Astrocyte (in vitro differentiated cells and primary cell): ENCODE results near the gene SMTNL2. TPM values are rescaled to one million over a fixed set of nuclear protein-coding genes. Genes with fewer than 3 reads are reported as not detected.
"Not testable (repeated sequence)": the region's sequence is repeated elsewhere in the genome, so short reads cannot be mapped to it uniquely, and the experiment has no call there.

Experiments used
- DNase-seq: peaks from one replicate; pipeline ENCODE4 v3.0.0-alpha.2; 2010; ENCODE audit warnings: low read depth
- FAIRE-seq: peaks from 2 replicates; lab custom pipeline; 2011; peaks lifted over from hg19 to GRCh38; lab: Jason Lieb, UNC
- H2AFZ ChIP-seq: 2 replicates; pipeline ENCODE4 v1.6.0; 2012; ENCODE audit warnings: low read depth, low read length, inconsistent platforms
- H3K27ac ChIP-seq: 2 replicates; pipeline ENCODE4 v1.5.1; 2011; ENCODE audit warnings: low read depth, low read length, inconsistent platforms
- H3K27me3 ChIP-seq: 2 replicates; pipeline ENCODE4 v1.6.0; 2011; ENCODE audit warnings: low read length, inconsistent platforms; ENCODE audit not compliant: insufficient read depth
- H3K36me3 ChIP-seq: 2 replicates; pipeline ENCODE4 v1.5.1; 2011; ENCODE audit warnings: low read length, inconsistent platforms; ENCODE audit not compliant: insufficient read depth
- H3K4me1 ChIP-seq: 2 replicates; pipeline ENCODE4 v1.5.1; 2011; ENCODE audit warnings: low read length, inconsistent platforms; ENCODE audit not compliant: insufficient read depth
- H3K4me2 ChIP-seq: 2 replicates; pipeline ENCODE4 v1.6.0; 2012; ENCODE audit warnings: low read length, inconsistent platforms
- H3K4me3 ChIP-seq: 2 replicates; pipeline ENCODE4 v1.5.1; 2011; ENCODE audit warnings: low read depth, mild to moderate bottlenecking, low read length, inconsistent platforms; ENCODE audit not compliant: insufficient read depth
- H3K79me2 ChIP-seq: 2 replicates; pipeline ENCODE4 v1.6.0; 2012; ENCODE audit warnings: mild to moderate bottlenecking, low read length, inconsistent platforms; ENCODE audit not compliant: insufficient read depth
- H3K9ac ChIP-seq: 2 replicates; pipeline ENCODE4 v1.6.0; 2012; ENCODE audit warnings: mild to moderate bottlenecking, low read length, inconsistent platforms
- H3K9me3 ChIP-seq: 2 replicates; pipeline ENCODE4 v1.5.1; 2012; ENCODE audit warnings: low read depth, mild to moderate bottlenecking, low read length, inconsistent platforms; ENCODE audit not compliant: insufficient read depth
- H4K20me1 ChIP-seq: 2 replicates; pipeline ENCODE4 v1.6.0; 2012; ENCODE audit warnings: low read length, inconsistent platforms; ENCODE audit not compliant: insufficient read depth
- H3K27ac Mint-ChIP-seq: one replicate; pipeline ENCODE4 v1.8.0; 2021; ENCODE audit warnings: mild to moderate bottlenecking, mixed read lengths; ENCODE audit not compliant: unreplicated experiment
- H3K27me3 Mint-ChIP-seq: one replicate; pipeline ENCODE4 v1.8.0; 2021; ENCODE audit warnings: low read depth, mixed read lengths; ENCODE audit not compliant: unreplicated experiment
- H3K36me3 Mint-ChIP-seq: one replicate; pipeline ENCODE4 v1.8.0; 2021; ENCODE audit warnings: low read depth, mixed read lengths; ENCODE audit not compliant: unreplicated experiment
- H3K4me1 Mint-ChIP-seq: one replicate; pipeline ENCODE4 v1.8.0; 2021; ENCODE audit warnings: low read depth, mixed read lengths; ENCODE audit not compliant: unreplicated experiment
- H3K4me3 Mint-ChIP-seq: one replicate; pipeline ENCODE4 v1.8.0; 2021; ENCODE audit warnings: mild to moderate bottlenecking, moderate library complexity, mixed read lengths; ENCODE audit not compliant: unreplicated experiment
- H3K9me3 Mint-ChIP-seq: one replicate; pipeline ENCODE4 v1.8.0; 2021; ENCODE audit warnings: mild to moderate bottlenecking, mixed read lengths; ENCODE audit not compliant: unreplicated experiment
- EZH2 ChIP-seq: IDR thresholded peaks from 2 replicates; pipeline ENCODE4 v1.6.1; 2012; ENCODE audit warnings: mild to moderate bottlenecking, low read length, inconsistent platforms; ENCODE audit not compliant: insufficient read depth
- total RNA-seq: library from RNA; stranded (reverse); gene quantifications from 2 replicates; pipeline ENCODE4 v1.2.1, GENCODE V29; 2021
- TF ChIP-seq, protein P1 (sequence below): IDR thresholded peaks from 2 replicates; pipeline ENCODE4 v1.5.1; 2011; ENCODE audit warnings: low read depth, mild to moderate bottlenecking, inconsistent platforms, low read length, moderate library complexity; ENCODE audit not compliant: insufficient read depth

Gene SMTNL2
- total RNA-seq, 1 donor from 2014 or later, result 0.18 TPM

DNA sequence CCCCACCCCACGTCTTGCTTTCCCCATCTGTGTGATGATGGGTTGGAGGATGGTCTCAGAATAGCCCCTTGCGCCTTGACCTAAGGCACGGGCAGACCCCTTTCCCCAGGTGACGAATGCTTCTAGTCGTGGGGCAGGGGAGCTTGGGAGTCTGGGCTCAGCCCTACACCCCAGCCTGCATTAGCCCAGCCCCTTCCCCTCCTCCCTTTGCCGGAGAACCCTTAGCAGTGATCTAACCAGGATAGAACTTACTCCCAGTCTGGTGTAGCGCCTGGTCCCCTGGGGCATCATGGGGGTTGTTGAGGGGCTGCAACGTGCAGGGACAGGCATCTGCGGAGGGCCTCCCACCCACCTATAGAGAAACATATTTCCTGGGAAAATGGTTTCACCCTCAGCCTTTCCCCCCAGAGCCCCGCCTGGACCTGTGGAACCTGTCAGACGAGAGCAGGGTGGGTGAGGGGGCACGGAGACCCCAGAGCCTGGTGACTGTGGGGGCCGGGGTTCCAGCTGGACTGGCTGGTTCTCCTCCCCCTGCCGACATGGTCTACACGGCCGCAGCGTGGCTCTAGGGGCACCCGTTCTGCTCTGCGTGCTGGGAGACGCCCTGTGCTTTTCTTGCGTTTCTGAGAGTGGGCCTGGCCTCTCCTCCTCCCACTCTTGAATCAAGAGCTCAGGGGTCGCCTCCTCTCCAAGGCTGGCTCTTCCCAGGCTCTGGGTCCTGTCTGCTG is 4.7 kb downstream of the SMTNL2 start:
- no peaks in the 10 kb centered on the region for H3K4me1 Mint-ChIP-seq
- H3K27ac Mint-ChIP-seq, result no peak overlapping the region

DNA sequence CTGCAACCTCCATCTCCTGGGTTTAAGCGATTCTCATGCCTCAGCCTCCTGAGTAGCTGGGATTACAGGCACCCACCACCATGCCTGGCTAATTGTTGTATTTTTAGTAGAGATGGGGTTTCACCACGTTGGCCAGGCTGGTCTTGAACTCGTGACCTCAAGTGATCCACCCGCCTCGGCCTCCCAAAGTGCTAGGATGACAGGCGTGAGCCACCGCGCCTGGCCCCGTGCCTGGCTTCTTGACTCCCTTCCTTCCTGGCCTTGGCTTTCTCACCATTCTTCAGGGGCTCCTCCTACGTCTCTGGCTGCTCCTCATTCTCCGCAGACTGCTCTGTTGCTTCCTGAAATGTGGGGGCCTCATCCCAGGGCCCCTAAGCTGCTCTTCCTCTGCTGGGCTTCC is 5.7 kb downstream of the SMTNL2 start:
- H3K4me1 Mint-ChIP-seq, H3K4me1 ChIP-seq, H3K36me3 ChIP-seq, H3K9ac ChIP-seq, H3K4me3 ChIP-seq, H3K79me2 ChIP-seq, H3K4me2 ChIP-seq, H3K9me3 ChIP-seq, DNase-seq, H2AFZ ChIP-seq, H3K27ac Mint-ChIP-seq, H3K9me3 Mint-ChIP-seq, H3K27ac ChIP-seq, H3K4me3 Mint-ChIP-seq, H3K36me3 Mint-ChIP-seq, FAIRE-seq, H4K20me1 ChIP-seq: not testable (repeated sequence)
- H3K27me3 ChIP-seq, result peaks cover 23% of the 10 kb centered on the region
- peaks cover 65% of the 10 kb centered on the region for H3K27me3 Mint-ChIP-seq

More for the DNA sequence above, 4.7 kb downstream of the SMTNL2 start:
- DNase-seq (no peak), FAIRE-seq (no peak)
- Histone ChIP-seq H4K20me1 (no peaks in the 10 kb centered on the region), H2AFZ (no peak overlapping the region), H3K9ac (no peak overlapping the region), H3K27me3 (peaks cover 25% of the 10 kb centered on the region), H3K4me3 (no peak overlapping the region), H3K79me2 (no peaks in the 10 kb centered on the region), H3K9me3 (no peaks in the 10 kb centered on the region), H3K4me2 (no peak overlapping the region), H3K4me1 (peaks cover 2% of the 10 kb centered on the region), H3K27ac (no peak overlapping the region), H3K36me3 (no peaks in the 10 kb centered on the region)
- Mint-ChIP-seq H3K9me3 (peaks cover 3% of the 10 kb centered on the region), H3K36me3 (no peaks in the 10 kb centered on the region), H3K4me3 (no peak overlapping the region), H3K27me3 (peaks cover 65% of the 10 kb centered on the region)
- TF ChIP-seq, protein P1, sequence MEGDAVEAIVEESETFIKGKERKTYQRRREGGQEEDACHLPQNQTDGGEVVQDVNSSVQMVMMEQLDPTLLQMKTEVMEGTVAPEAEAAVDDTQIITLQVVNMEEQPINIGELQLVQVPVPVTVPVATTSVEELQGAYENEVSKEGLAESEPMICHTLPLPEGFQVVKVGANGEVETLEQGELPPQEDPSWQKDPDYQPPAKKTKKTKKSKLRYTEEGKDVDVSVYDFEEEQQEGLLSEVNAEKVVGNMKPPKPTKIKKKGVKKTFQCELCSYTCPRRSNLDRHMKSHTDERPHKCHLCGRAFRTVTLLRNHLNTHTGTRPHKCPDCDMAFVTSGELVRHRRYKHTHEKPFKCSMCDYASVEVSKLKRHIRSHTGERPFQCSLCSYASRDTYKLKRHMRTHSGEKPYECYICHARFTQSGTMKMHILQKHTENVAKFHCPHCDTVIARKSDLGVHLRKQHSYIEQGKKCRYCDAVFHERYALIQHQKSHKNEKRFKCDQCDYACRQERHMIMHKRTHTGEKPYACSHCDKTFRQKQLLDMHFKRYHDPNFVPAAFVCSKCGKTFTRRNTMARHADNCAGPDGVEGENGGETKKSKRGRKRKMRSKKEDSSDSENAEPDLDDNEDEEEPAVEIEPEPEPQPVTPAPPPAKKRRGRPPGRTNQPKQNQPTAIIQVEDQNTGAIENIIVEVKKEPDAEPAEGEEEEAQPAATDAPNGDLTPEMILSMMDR, result no peak
- TF ChIP-seq EZH2, result no peak

- peaks cover 14% of the 10 kb centered on the region for H3K27me3 ChIP-seq
- H3K79me2 ChIP-seq, result no peaks in the 10 kb centered on the region
- H3K4me1 Mint-ChIP-seq, result no peaks in the 10 kb centered on the region
- TF ChIP-seq, protein P1, result no peak
- TF ChIP-seq EZH2, result no peak
- peaks cover 56% of the 10 kb centered on the region for H3K27me3 Mint-ChIP-seq
- no peak for DNase-seq
- H3K4me1 ChIP-seq, result no peaks in the 10 kb centered on the region
- H3K9ac ChIP-seq, result no peak overlapping the region
- H3K9me3 Mint-ChIP-seq, result peaks cover 3% of the 10 kb centered on the region
- H3K4me3 ChIP-seq, result no peak overlapping the region
- no peak overlapping the region for H3K4me3 Mint-ChIP-seq
- no peaks in the 10 kb centered on the region for H3K36me3 ChIP-seq
- H3K4me2 ChIP-seq, result no peak overlapping the region
- H4K20me1 ChIP-seq, result no peaks in the 10 kb centered on the region
- no peak for FAIRE-seq
- no peaks in the 10 kb centered on the region for H3K36me3 Mint-ChIP-seq
- H3K27ac ChIP-seq, result no peak overlapping the region
- no peaks in the 10 kb centered on the region for H3K9me3 ChIP-seq
- H2AFZ ChIP-seq, result no peak overlapping the region
- H3K27ac Mint-ChIP-seq, result no peak overlapping the region
Measured at GRCh38 chr17:4590981-4591453, 6.7 kb downstream of the SMTNL2 start.
